Stimulated activated CD4-positive, alpha-beta T cell treated with anti-CD3 and anti-CD28 coated beads, Interleukin-4, amount 100 ng/mL, for 24 hours (primary cell): Measurements from ENCODE around the gene MMAA.
A peak's percentile ranks its signal among the peaks of the same experiment; 100 is the strongest.
"Not testable (repeated sequence)": the region's sequence is repeated elsewhere in the genome, so short reads cannot be mapped to it uniquely, and the experiment has no call there.

Experiments used
- DNase-seq: peaks from one replicate; pipeline ENCODE4 v3.0.0-alpha.2; 2020

The MMAA gene

DNA sequence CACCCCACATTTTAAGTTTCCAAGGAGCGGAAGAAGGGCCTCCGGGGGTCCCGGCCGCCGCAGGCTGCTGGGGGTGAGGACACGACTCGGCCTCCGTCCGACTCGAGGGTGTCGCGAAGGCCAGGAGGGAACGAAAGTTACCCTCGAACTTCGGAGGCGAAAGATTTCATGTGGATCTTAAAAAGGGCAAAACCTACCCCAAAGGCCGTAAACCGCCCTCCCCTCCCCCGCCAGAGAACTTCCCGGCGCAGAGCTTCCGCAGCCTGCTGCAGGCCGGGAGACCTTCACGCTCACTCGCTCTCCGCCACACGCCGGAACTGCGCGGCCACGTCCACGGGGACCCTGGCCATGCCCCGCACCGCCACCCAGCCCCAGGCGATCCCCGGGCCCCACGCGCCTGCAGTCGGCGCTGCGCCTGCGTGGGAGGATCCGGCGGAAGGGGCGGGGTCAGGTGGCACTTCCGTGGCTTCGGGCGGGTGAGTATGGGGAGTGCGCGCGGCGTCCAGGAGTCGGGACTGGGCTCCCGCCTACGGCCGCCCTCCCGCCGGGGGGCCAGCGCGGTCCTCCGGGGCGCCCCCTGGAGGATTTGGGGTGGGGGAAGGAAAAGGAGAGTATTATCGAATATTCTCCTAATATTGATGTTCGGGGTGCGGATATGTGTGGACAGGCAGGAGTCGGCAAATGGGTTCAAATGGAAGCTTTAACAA, at the start of gene MMAA:
TSS of gene MMAA (plus strand) at position 454 of the 707 bp plus-strand sequence. CDS start 19,755 bp downstream, outside the sequence.
- peak; percentile 98 for DNase-seq

- DNase-seq = not testable (repeated sequence)
Measured at GRCh38 chr4:145574546-145574945, 44.6 kb upstream of the MMAA start.

DNA sequence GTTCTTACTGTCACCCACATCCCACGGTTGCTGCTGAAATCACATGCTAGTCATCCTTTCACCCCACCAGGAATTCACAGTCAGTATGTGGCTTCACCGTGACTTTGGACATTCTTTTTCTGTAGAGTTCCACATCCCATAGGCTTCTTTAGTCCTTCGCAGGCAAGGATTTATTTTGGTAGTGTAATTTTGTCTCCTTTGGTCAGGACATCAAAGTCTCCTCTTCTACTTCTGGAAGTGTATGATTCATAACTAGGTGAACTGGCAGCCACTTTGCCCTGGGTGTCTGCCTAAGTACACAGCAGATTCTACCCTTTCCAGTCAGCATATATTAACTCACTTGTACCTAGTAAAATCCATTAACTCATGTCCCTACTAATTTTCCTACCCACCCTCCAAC, 38.3 kb upstream of the MMAA start:
- DNase-seq = no peak

DNA sequence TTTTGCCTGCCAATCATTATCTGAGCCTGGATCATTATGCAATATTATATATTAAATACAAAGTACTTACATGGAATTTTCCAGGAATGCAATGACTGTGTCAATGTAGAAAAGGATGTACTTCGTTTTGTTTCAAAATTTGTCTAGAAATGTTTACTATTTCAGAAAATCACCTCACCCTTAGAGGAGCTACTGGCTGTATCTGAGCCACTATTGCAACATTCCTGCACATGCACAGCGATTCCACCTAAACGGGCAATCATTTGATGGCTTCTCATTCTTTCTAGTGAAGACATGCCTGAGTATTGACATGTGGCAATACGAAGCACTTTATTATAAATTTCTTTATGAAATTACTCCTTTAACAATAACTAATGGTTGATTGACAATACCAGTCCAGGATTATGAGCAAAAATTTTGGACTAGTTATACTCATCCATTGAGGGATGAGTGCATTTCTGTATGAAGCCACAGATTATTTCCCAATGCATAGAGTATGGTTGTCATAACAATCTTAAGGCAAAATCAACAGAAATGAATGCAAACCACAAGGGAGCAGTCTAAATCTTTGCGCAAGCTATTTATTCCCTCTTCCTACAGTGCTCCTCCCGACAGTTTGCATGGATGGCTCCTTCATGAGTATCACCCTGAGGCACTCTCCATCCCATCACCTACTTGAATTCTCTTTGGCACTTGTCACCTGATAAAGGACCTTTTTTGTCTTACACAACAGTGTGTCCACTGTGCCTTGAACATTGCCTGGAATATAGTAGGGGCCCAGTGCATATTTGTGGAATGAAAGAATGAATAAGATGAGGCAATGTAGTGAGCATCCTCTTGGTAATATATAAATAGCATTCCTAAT, 35.8 kb upstream of the MMAA start:
- DNase-seq = no peak

DNA sequence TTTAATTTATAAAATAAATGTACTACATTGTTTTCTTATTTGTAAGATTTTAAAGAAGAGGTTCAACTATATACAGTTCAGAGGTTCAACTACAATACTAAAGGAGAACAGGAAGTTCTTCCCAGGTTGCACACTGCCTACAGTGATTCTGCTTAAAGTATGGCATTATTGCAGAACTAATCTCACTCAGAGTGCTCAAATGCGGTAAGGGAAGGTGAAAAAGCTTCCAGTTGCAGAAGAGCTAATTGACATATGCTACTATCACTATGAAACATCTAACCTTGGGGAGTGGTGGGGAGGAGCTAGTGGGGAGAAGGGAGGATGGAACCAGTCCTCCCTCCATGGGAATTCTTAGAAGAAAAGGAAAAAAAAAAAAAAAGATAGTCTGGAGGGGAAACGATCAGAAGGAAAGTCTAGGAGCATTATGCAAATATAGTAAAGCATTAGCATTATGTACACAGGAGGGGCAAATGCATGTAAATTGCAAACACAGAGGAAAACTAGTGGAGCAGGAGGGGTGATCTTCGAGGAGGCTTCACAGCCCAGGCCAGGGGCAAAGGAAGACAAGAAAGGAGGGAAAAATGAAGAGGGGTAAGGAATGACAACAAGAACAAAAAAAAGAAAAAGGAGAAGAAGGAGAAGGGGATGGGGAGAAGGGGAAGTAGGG, 32.0 kb upstream of the MMAA start:
- DNase-seq = no peak

GRCh38 chr4:145589381-145589780, 29.8 kb upstream of the MMAA start:
- DNase-seq = not testable (repeated sequence)

DNA sequence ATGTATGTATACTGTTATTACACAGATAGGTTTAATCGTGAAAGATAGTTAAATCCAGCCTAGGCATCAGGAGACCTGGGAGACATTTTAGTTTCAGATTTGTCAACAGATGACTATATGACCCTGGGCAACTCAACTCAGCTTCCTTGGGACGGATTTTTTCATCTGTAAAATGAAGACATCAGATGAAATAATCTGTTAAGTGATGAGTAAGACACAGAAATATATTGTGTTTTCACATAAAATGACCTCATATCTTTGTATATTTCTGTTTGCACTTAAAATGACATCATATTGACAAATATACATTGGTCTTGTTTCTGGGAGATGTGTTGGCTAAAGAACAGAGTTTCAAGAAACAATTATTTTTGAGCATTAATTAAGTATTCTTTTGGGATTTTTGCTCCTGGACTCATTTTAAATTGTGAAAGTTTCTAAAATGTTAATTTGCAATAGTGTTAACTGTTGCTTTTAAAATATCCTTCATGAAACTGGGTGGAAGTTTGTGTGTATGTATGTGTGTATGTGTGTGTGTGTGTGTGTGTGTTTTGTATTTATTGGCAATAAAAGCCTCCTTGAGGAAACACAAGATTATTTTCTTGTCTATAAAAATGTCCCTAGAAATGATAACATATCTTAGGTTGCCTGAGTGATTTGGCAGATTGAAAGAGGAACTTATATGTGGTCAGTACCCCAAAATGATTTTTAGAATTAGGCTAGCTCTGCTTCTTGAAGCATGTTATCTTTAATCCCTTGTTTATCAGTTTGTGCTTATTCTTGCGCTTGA, 29.1 kb upstream of the MMAA start:
- no peak for DNase-seq

DNA sequence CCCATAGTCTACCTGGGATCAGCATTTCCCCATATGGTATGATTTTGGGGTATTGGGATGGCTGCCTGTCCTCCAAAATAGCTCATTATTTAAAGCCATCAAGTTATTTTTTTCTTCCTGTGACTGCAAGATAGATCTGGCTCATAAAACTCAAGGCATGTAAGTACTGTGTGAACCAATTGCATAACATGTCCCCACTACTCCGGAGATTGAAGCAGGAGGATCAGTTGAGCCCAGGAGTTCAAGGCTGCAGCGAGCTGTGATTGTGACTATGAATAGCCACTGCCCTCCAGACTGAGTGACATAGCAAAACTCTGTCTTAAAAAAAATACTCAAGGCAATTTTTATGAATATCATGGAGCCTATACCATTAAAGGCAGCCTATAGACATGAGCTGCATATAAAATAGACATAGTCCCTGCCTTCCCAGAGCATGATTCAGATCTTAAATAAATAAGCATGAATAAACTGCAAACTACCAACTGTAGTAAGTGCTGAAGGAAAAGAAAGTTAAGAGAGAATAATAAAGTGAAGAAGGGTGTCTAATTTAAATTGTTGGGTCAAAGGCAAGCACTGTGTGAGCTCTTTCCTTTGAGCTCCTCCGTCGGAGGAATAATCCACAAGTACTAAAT, 16.9 kb upstream of the MMAA start:
- DNase-seq = no peak

DNA sequence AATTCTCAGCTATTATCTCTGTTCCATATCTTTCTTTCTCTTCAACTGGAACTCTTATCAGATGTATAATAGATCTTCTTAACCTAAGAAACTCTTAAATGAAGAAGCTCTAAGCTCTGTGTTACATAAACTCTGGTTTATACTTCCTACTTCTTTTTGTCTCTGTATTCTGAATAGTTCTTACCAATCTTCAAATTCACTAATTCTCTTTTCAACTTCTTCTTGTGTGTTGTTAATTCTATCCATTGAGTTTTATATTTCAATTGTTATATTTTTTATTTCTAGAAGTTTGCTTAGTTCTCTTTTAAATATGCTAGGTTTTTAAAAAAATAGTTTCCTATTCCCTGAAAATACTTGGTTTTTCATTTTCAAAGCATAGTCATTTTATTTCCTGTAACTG, 13.2 kb upstream of the MMAA start:
- no peak for DNase-seq

GRCh38 chr4:145609481-145610427, 9.4 kb upstream of the MMAA start:
- DNase-seq = peak; percentile 73

GRCh38 chr4:145613566-145614232, 5.5 kb upstream of the MMAA start:
- DNase-seq = no peak

DNA sequence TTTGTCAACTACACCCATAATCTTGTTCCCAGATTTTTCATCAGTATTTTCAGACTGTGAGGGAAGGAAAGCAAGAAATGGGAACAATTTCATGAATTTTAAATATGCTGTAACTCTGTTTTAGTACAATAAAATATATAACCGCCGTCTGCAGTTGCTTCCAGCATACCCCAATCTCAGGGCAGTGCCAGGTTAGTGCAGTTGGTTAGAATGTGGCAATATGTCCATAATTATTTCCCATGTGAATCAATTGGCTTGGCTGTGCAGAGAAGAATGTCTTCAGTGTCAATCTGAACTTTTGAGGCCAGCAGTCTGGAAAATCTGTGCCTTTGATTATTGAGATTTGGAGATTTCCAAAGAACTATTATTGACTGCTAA, 5.0 kb upstream of the MMAA start:
- no peak for DNase-seq

GRCh38 chr4:145618210-145618931, 814 bp upstream of the MMAA start:
- DNase-seq = peak; percentile 34

GRCh38 chr4:145619639-145619996, 433 bp downstream of the MMAA start:
- DNase-seq = peak; percentile 64

DNA sequence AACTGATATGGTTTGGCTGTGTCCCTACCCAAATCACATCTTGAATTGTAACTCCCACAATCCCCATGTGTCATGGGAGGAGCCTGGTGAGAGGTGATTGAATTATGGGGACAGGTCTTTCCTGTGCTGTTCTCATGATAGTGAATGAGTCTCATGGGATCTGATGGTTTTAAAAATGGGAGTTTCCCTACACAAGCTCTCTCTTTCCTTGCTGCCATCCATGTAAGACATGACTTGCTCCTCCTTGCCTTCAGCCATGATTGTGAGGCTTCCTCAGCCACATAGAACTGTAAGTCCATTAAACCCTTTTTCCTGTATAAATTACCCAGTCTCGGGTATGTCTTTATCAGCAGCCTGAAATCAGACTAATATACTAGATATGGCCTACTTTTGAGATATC, 2.9 kb downstream of the MMAA start:
- not testable (repeated sequence) for DNase-seq

DNA sequence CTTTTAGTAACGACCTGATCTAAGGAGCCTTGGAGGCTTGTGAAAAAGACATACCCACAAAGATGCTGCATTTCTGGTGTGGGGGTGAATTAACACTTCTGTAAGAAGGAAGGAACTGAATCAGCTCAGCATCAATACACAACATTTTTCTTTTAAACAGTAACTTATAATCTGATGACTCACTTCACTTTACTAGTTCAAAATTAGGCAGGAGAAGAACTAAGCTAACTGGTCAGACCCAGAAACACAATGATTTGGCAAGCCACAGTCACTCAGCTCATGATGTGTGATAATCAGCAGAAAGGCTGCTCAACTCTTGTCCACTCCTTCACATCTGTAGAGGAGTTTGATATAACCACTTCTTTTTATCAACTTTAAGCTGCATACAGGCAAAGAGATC, 4.6 kb downstream of the MMAA start:
- no peak for DNase-seq

DNA sequence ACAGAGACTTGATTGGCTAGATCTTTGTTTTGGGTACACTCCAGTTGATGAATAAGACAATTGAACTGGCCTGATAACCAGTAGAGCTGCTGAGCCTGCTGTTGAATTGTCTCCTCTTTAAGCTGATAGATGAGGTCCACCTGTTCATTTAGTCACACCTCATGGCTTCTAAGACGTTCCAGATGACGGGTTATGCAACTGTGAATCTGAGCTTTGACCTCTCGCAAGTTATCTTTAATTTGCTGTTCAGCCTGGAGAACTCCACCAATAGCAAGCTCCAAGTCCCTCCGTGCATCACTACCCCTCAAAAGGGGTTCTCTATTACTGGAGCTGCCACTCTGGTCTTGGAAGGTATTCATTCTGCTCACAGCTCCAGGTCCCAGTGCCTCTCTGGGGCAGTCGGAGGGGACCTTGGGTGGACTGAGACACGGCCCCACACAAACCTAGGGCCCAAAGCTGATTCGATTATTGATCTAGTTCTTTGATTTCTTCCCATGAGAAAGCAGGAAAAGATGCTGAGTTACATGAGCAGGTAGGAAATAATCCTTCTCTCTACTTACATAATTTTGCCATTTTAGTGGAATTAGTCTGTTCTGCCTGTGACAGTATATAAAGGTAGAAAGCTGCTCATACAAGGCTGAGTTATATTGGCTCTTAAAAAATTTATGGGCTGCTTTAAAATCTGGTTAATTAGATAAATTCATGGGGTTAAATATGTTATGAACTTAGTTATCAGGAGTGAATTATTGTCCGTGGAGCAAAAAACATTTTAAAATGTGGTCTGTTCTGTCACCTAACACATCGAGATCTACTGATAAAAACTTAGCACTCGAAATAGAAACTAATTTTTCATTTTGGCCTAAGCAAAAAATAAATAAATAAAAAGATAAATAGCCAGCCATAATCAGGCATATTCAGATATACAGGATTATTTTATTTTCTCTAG, 6.8 kb downstream of the MMAA start:
- DNase-seq = no peak

GRCh38 chr4:145626623-145626982, 7.4 kb downstream of the MMAA start:
- no peak for DNase-seq

DNA sequence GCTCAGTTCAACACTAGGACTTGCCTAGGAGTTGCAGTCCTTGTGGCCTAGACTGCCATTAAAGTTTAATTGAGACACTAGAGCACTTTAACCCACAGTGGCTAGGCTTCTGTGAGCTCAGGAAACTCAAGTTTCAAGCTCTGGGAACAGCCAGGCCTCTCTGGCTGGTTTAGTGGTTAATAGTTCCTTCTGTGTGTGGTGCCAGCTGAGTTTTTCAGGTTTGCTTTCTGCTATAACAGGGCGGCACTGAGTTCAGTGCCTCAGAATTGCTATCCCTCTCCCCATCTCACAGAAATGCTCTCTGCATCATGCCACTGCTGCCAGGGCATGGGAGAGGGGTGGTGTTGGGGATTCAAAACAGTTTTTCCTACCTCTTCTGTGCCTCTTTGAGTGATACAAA, 15.9 kb downstream of the MMAA start:
- no peak for DNase-seq
